Stimulated activated CD8-positive, alpha-beta memory T cell treated with anti-CD3 and anti-CD28 coated beads, Interleukin-4, amount 100 ng/mL, for 4 hours (primary cell): ENCODE measurements around the gene UNC5C.

Experiments
- DNase-seq, 2 donors: peaks; one replicate each; pipeline ENCODE4 v3.0.0-alpha.2; 2020; ENCODE audit warnings: low read depth in 2 of 2, low spot score in 1 of 2

Gene UNC5C

GRCh38 chr4:95220205-95221175 lies 328.3 kb downstream of the UNC5C start:
- no peak for DNase-seq

- DNase-seq = no peak
These were observed 329.7 kb downstream of the UNC5C start for GRCh38 chr4:95219109-95219508.

- no peak for DNase-seq
These were observed 331.6 kb downstream of the UNC5C start for GRCh38 chr4:95217197-95217596.

GRCh38 chr4:95216636-95217035 lies 332.1 kb downstream of the UNC5C start:
- no peak for DNase-seq

- no peak for DNase-seq
These were observed 332.7 kb downstream of the UNC5C start for GRCh38 chr4:95215991-95216605.

- no peak for DNase-seq
These were observed 333.7 kb downstream of the UNC5C start for GRCh38 chr4:95215043-95215442.

GRCh38 chr4:95214408-95214807 lies 334.4 kb downstream of the UNC5C start:
- no peak for DNase-seq

- no peak for DNase-seq
These were observed 335.4 kb downstream of the UNC5C start for GRCh38 chr4:95213366-95213765.

GRCh38 chr4:95212692-95213091 lies 336.1 kb downstream of the UNC5C start:
- no peak for DNase-seq

- DNase-seq = no peak
These were observed 338.8 kb downstream of the UNC5C start for GRCh38 chr4:95209927-95210326.

- DNase-seq = no peak
These were observed 343.9 kb downstream of the UNC5C start for GRCh38 chr4:95204873-95205272.

GRCh38 chr4:95204267-95204844 lies 344.4 kb downstream of the UNC5C start:
- DNase-seq = no peak

- no peak for DNase-seq
These were observed 349.8 kb downstream of the UNC5C start for GRCh38 chr4:95198961-95199360.

GRCh38 chr4:95197353-95197752 lies 351.4 kb downstream of the UNC5C start:
- DNase-seq = no peak

- no peak for DNase-seq
These were observed 355.2 kb downstream of the UNC5C start for GRCh38 chr4:95193391-95194224.

GRCh38 chr4:95191537-95191936 lies 357.2 kb downstream of the UNC5C start:
- DNase-seq = no peak

GRCh38 chr4:95190751-95191436 lies 357.9 kb downstream of the UNC5C start:
- no peak for DNase-seq

- DNase-seq = no peak
These were observed 359.9 kb downstream of the UNC5C start for GRCh38 chr4:95188701-95189370.

- no peak for DNase-seq
These were observed 362.1 kb downstream of the UNC5C start for GRCh38 chr4:95186666-95187065.
